Umbilical cord (tissue), 2 donors: ENCODE measurements around the gene PIP4K2C. TPM values are rescaled to one million over a fixed set of nuclear protein-coding genes. Genes with fewer than 3 reads are reported as not detected.

Experiments used
- DNase-seq: peaks from one replicate; pipeline ENCODE4 v3.0.0-alpha.2; 2015; ENCODE audit warnings: low spot score
- total RNA-seq: library from RNA; depleted of rRNA; stranded (reverse); fragments of >200 nt; gene quantifications from one replicate; pipeline ENCODE4 v1.2.3, GENCODE V29; 2014; ENCODE audit warnings: low replicate concordance; ENCODE audit not compliant: insufficient read depth

Gene PIP4K2C
- total RNA-seq, 1 donor from 2014 or later, result 12.5 TPM

DNA sequence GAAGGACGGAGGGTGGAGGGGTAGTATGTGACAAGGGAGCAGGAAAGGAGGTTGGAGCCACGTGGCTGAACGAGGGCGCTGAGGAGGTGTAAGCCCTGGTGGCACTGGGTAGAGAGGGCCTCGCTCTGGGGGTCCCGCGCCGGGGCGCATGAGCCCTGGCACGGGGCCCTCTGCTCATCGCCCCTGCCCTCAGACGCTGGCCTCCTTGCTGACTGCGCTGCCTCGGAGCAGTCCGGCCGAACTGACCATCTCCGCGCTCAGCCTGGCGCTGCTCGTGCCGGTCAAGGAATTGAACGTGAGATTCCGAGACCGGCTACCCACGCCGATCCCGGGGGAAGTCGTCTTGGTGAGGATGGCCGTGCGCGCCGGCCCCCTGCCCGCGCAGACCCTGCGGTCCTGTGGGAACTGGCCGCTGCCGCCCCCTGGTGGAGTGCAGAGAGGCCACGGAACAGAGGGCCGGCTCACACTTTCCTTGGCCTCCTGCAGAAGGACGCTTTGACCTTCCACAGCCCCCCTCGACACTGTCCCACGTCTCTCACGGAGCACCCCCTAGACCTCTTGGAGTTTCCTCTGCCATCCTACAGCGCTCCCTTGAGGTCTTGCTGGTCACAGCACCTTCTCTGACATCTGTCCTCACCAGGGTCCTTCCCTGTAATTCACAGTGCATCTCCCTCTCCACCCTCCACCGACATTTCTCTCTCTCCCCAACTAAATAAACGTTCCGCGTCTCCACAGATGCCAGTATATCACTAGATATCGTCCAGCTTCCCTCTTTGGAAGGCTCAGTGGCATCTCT lies 30.7 kb downstream of the PIP4K2C start:
- DNase-seq, result peak; percentile 47

DNA sequence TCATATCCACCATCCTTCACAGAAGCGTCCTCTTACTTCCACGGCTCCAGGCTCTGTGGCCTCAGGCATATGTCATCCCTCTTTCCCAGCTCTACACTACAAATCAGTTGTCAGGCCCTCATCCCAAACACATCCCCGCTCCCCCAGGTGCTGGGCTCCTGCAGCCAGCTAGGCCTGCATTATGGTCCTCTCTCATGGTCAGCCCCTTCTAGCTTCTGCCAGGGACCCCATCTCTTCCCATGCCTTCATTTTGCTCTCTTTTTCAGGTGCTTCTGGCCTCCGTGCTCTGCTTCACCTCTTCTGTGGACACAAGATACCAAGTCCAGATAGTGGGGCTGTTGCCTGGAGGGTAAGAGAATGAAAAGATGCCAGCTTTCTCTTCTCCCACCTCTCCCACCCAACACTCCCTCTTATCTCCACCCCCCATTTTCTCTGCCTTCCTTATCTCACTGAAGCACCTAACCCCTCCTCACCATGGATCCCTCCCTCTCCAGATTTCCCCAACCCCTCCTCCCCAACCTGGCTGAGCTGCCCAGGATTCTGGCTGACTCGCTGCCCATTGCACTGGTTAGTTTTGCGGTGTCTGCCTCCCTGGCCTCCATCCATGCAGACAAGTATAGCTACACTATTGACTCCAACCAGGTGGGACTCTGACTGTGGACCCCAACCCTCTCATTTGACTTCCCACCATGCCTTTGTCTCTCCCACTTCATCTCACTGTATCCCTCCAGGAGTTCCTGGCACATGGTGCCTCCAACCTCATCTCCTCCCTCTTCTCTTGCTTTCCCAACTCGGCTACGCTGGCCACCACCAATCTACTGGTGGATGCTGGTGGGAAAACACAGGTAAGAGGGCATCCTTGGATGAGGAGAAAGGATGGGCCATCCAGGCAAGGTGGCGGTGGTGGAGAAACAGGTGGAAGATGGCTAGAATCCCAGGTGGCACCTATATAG lies 31.6 kb downstream of the PIP4K2C start:
- no peak for DNase-seq

DNA sequence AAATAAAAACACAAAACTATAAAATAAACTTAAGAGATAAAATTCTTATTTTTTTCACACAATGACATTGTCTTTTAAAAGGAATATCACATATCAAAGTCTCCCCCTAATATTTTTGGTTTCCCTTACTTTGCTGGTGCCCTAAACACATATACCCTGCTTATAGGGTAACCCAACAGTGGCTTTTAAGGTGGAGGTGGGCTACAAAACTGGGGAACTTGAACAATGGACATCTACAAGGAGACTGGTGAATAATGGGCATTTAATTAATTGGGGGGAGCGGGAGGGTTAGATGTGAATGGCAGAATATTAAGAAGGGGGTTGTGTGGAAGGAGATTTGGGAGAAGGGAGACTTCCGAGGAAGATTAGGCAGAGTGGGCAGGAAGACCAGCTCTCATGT lies 32.4 kb downstream of the PIP4K2C start:
- no peak for DNase-seq

DNA sequence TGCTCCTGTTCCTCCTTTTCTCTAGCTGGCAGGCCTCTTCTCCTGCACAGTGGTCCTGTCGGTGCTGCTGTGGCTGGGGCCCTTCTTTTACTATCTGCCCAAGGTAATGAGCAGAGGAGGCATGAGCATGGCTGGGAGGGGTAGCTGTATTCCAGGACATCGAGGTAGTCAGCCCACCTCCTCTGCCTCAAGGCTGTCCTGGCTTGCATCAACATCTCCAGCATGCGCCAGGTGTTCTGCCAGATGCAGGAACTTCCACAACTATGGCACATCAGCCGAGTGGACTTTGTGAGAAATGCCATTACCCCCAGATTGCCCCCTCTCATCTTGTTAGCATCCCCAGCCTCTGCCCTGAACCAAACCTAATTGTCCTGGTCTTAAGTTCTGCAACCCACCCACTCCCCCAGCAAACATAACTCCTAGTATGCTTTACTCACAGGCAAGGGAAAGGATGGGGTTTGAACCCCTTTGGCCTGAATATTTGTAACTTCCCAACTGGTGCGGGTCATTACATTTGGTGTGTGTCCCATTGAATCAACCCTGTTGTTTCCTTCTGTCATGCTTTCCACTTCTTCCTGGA lies 32.9 kb downstream of the PIP4K2C start:
- no peak for DNase-seq

DNA sequence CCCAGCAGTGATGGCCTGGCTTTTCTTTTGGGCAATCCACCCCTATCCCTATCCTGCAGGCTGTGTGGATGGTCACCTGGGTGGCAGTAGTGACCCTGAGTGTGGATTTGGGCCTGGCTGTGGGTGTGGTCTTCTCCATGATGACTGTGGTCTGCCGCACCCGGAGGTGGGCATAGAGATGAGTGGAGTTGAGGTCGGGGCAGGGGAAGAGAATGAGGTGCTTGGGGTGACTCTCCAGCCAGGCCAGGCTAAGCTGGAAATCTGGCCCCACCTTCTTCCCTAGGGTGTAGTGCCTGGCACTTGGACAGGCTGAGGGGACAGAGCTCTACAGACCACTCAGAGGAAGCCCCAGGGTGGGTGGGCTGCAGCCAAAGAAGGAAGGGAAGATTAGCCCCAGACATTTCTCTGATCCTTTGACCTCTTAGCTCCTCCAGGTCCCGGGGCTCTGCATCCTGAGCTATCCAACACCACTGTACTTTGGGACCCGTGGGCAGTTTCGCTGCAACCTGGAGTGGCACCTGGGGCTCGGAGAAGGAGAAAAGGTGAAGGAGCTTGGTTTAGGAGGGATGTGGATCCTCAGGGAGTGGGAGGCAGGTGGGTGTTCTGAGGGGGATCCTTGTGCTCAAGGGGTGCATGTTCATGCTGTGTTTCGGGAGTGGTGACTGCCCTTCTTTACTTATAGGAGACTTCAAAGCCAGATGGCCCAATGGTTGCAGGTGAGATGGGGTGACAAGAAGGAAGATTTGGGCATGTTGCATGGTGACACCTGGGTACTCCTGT lies 33.6 kb downstream of the PIP4K2C start:
- DNase-seq, result no peak

DNA sequence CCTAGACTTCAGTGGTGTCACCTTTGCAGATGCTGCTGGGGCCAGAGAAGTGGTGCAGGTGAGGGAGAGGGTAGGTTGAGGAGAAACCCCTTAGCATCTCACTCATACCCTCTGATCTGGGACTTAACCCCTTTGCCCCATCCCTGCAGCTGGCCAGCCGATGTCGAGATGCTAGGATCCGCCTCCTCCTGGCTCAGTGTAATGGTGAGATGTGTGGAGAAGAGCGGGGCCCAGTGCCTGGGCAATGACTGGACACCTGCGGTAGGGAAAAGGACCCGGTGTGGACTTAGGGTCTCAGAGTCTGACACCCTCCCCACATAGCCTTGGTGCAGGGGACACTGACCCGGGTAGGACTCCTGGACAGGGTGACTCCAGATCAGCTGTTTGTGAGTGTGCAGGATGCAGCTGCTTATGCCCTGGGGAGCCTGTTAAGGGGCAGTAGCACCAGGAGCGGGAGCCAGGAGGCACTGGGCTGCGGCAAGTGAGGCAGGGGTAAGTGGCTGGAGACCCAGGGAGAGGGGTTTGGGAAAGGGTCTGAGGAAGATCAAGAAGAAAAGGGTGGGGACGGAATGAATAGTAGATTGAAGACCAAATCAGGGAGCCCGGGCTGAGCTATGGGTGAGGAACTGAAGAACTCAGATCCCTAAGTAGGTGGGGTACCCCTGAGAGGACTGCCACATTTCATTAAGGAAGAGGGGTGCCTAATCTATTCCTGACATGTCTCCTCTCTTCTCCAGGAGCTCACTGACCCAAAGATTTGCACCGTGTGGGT lies 34.5 kb downstream of the PIP4K2C start:
- no peak for DNase-seq

DNA sequence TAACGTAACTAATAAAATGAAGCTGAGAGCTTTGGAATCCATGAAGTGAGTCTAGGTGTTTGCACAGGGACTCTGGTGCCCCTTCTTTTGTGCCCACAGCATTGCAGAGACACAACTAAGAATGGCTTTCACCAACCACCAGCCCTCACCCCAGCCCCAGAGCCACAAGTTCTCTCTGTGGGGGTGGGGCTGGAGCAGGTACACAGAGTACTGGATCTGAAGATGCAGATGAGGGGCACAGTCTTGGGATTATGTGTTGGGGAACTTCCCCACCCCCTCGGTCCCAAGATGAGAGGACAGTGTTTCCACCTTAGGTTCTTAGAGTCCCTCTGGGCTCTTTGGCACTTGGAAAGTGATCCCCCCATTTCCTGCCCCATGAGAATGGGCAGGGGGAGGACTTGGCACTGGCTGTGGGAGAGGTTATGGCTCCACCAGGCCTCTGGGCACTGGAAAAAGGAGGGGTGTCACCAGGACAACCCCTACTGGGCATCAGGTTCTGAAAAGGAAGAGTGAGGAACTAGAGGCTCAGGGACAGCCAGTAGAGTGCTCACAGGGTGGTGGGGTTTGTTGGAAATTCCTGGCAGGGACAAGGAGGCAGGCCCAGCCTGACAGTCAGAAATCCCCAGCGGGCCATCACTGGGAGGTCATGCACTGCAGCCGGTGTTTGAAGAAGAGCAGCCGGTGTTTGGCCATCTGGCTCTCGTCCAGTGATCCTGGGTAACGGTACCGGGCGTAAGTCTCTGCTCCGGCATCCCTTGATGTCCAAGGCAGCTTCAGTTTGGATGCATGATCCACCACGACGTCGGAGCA lies 35.3 kb downstream of the PIP4K2C start:
- no peak for DNase-seq

DNA sequence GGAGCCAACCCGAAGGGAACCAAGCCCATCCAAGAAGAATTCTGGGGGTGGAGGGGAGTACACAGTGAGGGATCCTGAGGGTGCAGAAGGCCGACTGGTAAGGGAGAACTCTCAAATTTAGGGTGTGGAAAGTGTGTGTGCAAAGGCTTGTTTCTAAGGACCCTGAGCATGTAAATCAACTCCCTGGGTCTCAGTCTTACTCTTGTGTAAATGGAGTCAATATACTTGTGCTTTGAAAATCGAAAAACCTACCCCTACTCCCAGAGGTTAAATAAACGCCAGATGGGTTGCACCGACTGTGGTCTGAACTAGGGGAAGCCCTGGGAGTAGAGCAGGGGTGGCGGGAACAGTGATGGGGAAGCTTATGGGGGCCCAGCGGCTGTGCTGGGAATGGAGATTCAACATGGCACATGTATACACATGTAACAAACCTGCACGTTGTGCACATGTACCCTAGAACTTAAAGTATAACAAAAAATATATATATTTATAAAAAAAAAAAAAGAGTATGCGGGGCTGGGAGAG lies 36.0 kb downstream of the PIP4K2C start:
- DNase-seq, result no peak

DNA sequence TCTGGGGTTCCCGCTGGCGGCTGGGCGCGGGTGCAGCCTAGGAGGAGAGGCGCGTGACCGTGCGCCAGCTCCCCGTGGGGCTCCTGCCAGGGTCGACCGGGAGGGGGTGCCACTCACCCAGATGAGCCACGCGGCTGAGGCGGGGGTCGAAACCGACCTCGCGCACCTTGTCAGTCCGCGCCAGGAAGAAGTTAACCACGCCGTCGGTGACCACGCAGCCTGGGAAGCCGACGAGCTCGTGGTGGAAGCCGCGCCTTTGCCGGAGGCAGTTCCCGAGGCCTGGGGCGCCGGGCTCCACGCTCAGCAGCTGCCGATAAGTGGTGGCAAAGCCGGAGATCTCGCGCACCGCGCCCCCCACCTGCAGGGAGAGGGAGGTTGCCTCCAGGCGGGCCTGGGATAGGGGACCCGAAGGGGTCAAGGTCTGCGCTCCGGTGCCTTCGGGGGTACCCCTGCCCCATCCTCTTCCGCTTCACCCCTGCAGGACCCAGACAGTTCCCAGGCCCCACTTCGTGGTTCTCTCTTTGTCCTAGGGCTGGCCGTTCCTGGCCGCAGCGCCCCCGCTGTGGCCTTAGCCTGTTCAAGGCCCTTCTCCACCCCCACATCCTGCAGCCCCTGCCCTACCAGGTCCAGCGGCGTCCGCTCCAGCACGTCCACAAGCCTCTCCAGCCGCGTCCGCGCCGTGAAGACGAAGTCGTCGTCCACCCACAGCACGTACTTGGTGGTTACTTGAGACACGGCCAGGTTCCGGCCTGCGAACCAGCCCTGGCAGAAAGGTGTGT lies 36.7 kb downstream of the PIP4K2C start:
- no peak for DNase-seq

DNA sequence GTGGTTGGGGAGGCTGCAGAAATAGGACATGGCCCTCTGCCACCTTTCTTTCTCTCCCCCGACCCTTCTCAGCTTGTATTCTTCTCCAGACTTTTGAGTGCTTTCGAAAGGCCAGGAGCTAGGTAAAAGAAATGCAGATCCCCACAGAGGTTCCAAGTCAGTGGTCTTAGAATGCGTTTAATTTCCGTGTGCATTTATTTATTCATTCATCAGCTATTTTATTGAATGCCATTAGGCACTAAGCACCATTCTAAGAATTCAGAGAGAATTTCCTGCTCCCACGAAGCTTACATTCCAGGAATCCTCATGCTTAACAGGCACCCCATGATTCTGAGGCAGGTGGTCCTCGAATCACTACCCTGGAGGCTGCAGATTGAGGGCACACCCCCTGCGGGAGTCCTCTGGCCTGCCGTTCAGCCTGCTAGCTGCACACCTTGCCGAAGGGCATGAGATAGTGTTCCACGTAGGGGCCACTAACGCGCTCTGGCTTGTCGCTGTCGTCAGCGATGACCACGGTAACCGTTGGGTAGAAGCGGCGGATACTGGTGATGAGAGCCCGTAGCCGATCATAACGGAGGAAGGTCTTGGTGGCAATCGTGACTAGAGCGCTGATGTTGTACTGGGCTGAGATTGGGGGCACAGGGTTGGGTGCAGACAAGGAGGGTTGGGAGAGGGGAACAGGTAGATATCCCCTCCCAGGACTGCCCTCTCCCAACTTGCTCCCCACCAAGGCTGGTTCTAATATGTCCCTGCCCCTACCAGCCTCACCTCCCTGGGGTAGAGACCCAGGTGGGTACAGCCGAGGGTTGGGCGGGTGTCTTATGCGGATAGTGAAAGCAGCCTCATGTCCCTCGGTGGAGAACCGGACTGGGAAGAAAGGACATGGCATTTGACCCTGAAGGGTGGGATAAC lies 37.5 kb downstream of the PIP4K2C start:
- no peak for DNase-seq

DNA sequence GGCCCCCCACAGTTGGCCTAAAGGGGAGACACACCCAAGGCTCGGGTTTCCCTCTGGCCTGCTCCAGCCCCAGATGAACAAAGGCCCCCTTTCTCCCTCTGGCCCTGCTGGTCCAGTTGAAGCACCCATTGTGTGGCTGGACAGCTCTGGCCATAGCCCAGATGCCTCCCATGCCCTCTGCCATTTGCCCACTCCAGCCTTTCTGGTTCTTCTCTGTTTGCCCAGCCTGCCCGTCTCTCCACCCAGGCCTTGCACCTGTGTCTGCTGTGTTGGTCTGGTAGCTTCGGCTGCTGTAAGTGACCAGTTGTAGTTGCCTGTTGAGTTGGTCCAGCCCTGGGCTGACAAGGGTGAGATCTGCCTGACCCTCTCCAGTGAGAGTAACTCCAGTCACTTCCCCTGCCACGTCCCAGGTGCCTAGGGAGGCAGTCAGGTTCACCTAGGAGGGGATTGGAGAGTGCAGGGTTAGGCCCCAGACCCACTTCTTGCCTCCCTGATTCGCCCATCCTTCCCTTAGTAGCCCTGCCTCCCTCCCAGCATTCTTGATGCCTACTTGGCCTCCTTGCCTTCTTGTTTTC lies 39.0 kb downstream of the PIP4K2C start:
- no peak for DNase-seq

DNA sequence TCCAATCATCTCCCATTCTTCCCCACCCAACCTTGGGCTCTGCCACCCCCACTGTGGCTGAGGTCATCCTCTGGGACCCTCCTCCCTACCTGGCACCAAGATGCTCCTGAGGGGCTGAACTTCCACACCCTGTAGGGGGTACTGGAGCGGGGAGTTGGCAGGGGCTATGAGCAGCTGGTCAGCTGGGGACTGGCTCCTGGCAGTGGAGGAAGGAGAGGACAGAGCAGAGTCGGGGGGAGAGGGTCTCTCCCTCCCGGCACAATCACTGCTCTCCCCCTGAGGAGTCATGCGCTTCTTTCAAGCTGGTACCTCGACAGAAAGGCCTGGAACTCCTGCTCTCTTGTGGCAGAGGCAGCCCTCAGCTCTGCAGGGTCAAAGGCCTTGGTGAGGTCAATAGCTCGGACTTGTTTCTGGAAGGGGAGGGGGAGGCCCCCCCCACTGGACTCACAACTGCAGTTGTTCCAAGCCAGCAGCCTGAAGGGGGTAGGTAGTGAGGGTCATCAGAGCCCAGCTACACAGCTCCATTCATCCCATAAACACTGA lies 40.0 kb downstream of the PIP4K2C start:
- no peak for DNase-seq

DNA sequence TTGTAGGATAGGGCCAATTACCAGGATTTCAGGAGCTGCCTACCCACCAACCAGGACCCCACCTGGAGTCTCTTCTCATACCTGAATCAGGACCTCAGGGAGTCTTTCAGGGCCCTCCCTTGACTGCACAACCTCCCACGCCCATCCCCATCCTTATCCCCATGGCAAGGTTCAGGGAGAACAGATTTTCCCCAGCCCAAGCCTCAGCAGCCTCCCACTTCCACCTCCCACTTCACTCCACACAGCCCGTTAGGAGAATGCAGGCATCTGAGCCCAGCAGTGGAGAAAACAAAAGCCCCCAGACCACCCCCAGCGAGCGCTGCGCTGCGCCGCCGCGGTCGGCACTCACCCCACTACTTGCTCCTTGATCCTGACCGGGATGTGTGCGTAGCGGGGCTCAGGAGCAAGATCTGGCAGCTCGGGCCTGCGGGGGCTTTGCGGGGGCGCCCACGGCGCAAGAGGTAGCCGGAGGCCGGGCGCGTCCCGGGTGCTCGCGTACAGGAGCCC lies 40.6 kb downstream of the PIP4K2C start:
- DNase-seq, result no peak

DNA sequence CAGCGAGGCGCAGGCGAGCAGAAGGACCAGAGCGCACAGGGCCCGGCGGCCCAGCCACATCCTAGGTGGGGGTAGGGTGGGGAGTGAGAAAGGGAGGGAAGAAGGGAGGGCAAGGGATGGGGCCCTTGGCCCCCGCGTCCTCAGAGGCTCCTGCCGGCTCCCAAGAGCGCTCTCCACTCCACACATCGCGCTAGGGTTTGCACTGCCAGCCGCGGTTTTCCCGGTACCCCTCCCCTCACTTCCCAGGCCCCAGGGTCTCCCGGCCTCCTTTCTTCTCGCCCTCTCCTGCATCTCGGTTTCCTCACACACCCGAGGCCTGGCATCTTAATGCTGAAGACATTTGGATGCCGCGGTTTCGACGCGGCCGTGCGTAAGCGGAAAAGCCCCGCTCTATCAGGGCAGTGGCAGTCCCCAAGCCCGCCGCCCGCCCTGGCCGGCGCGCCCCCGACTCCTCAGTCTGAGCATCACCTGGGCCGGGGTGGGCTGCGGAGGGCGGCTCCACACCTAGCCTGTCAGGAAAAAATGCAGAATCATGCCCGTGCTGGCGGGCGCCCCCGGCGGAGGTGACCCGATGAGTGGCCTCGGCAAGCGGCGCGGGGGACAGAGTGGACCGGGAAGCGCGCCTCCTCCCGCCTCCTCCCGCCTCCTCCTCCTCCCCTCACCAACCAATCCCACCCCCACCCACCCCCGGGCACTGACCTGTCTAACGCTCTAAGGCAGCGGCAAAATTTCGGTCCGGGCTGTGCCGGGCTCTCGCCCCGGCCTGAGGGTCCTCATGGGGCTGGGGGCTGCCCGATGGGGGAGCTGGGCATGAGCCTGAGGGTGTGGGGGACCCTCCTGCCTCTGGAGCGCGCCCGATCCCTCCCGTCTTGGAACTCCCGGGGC lies 41.3 kb downstream of the PIP4K2C start:
- no peak for DNase-seq

DNA sequence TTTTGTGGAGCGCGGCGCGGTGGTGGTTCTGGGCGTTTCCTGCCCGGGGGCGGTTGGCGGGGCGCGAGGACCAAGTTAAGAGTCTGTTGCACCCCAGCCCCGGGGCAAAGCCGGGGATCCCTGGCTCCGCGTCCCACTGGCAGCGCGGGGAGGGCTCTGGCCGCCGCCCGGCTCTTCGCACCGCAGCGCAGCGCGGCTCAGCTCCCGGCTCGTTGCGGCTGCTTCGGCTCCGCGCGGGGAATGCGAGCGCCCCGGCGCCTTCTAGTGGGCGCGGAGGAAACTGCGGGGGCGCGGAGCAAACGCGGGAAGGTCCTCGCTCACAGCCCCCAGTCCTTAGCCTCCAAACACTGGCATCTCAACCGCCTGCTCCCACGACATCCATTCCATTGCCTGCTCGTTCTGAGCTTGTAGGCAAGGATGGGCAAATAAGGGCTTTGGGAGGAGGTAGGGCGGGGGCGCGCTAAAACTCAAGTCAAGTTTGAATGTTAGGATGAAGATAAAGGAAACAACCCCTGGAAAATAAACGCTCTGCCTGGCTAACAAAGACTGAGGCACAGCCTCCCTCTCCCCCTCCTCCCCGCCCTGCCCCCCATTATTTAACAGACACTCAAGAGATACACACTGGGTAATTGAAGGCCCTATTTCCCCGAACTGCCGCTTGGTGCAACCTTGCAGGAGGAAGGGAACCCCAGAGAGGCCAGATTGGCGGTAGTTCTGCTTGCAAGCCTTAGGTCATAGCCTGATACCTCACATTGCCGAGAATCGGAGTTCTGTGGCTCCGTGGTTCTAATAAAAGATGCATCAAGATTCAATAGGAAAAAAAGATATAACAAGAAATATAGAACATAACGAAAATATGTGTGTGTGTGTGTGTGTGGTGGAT lies 42.2 kb downstream of the PIP4K2C start, which contains the start of gene B4GALNT1:
Gene B4GALNT1, minus strand, starts transcription at position 244 of the 883 bp plus-strand sequence. CDS start 1,069 bp downstream, outside the sequence.
- DNase-seq, result peak; percentile 53
